HCT116 (cell line): Measurements from ENCODE around the gene ATAD1. TPM values are rescaled to one million over a fixed set of nuclear protein-coding genes. Genes with fewer than 3 reads are reported as not detected.

Source experiments
- ATAC-seq: fragments of 200-7000 bp; cut with Tn5 transposase; 2 replicates; pipeline ENCODE4 v1.9.1; 2020; ENCODE audit warnings: mild to moderate bottlenecking, moderate library complexity
- BruUV-seq: library from RNA; stranded (reverse); fragments of 400-500 nt; replicated peaks from 2 replicates; lab custom pipeline; 2021; lab: Mats Ljungman, UMichigan
- CTCF ChIA-PET: fragments of 300-600 bp; sonication (Branson Sonifier 250); formaldehyde crosslinking; loops from one replicate; lab custom pipeline; 2021; ENCODE audit warnings: antibody characterized with exemption; lab: Charles Lee
- POLR2A ChIA-PET: fragments of 300-600, 350-600 bp; sonication (Branson Sonifier 250); formaldehyde crosslinking; loops from one replicate; lab custom pipeline; 2021; ENCODE audit warnings: antibody characterized with exemption; lab: Charles Lee
- RAD21 ChIA-PET, 2 experiments: fragments of 300-600 bp; sonication (Branson Sonifier 250); formaldehyde crosslinking; loops; one replicate each; lab custom pipeline; 2023; ENCODE audit warnings: low total read pairs in 2 of 2; ENCODE audit not compliant: uncharacterized antibody in 2 of 2, unreplicated experiment in 2 of 2, low non-redundant PET in 1 of 2; lab: Charles Lee
- DNase-seq: peaks from one replicate; pipeline ENCODE4 v3.0.0-alpha.2; 2010; ENCODE audit warnings: low read depth, low spot score
- H2AFZ ChIP-seq: fragments of 200-600 bp; shearing (Covaris generic), sonication (generic); 2 replicates; pipeline ENCODE4 v1.6.1; 2017; ENCODE audit warnings: low read depth, mixed run types, mixed read lengths, antibody characterized with exemption, low read length; ENCODE audit not compliant: poor library complexity, severe bottlenecking
- H3K27ac ChIP-seq: 2 replicates; pipeline ENCODE4 v1.5.1; 2012; ENCODE audit warnings: low read depth, low read length
- H3K27me3 ChIP-seq: fragments of 200-600 bp; sonication (generic); 2 replicates; pipeline ENCODE4 v1.6.1; 2016; ENCODE audit warnings: mixed run types, low read length, mixed read lengths; ENCODE audit not compliant: insufficient read depth
- H3K36me3 ChIP-seq, 2 experiments: fragments of 200-500 bp in 1 of 2; fragments of 200-600 bp in 1 of 2; sonication (Bioruptor generic) in 1 of 2; sonication (generic) in 1 of 2; 2 replicates each; pipeline versions ENCODE4 v1.5.1 to v1.6.1; 2014 to 2016; ENCODE audit warnings: low read length in 2 of 2, inconsistent platforms in 1 of 2, mixed read lengths in 1 of 2, mixed run types in 1 of 2; ENCODE audit not compliant: insufficient read depth in 2 of 2, control insufficient read depth in 1 of 2
- H3K4me1 ChIP-seq, 2 experiments: fragments of 200-600 bp in 1 of 2; sonication (generic) in 1 of 2; 2 replicates each; pipeline versions ENCODE4 v1.5.1 to v1.6.1; 2012 to 2017; ENCODE audit warnings: low read length in 2 of 2, inconsistent platforms in 1 of 2, mild to moderate bottlenecking in 1 of 2, mixed read lengths in 1 of 2, mixed run types in 1 of 2, moderate library complexity in 1 of 2; ENCODE audit not compliant: insufficient read depth in 2 of 2, control insufficient read depth in 1 of 2
- H3K4me2 ChIP-seq: fragments of 200-600 bp; sonication (generic); 2 replicates; pipeline ENCODE4 v1.6.1; 2017; ENCODE audit warnings: mixed run types, low read length, mixed read lengths
- H3K4me3 ChIP-seq, 2 experiments: fragments of 200-600 bp in 1 of 2; sonication (generic) in 1 of 2; replicated peaks in 1 of 2; 2 replicates each; pipeline ENCODE4 v1.5.1; 2011 to 2016; ENCODE audit warnings: low read length in 2 of 2, control low read depth in 1 of 2, low read depth in 1 of 2, mild to moderate bottlenecking in 1 of 2, mixed read lengths in 1 of 2, mixed run types in 1 of 2
- H3K79me2 ChIP-seq: fragments of 200-600 bp; sonication (generic); 2 replicates; pipeline ENCODE4 v1.6.1; 2017; ENCODE audit warnings: mild to moderate bottlenecking, mixed run types, low read length, moderate library complexity, mixed read lengths; ENCODE audit not compliant: insufficient read depth
- H3K9ac ChIP-seq: fragments of 200-600 bp; sonication (generic); 2 replicates; pipeline ENCODE4 v1.6.1; 2016; ENCODE audit warnings: low read length, mixed read lengths
- H3K9me2 ChIP-seq: fragments of 200-600 bp; sonication (generic), shearing (Covaris generic); 2 replicates; pipeline ENCODE4 v1.6.1; 2017; ENCODE audit warnings: mixed run types, mild to moderate bottlenecking, moderate library complexity; ENCODE audit not compliant: insufficient read depth
- H3K9me3 ChIP-seq, 2 experiments: fragments of 200-500 bp in 1 of 2; fragments of 200-600 bp in 1 of 2; sonication (Bioruptor generic) in 1 of 2; sonication (generic) in 1 of 2; 2 replicates each; pipeline ENCODE4 v1.6.1; 2014 to 2017; ENCODE audit warnings: low read length in 2 of 2, mixed read lengths in 2 of 2, inconsistent platforms in 1 of 2, low read depth in 1 of 2, mild to moderate bottlenecking in 1 of 2, mixed run types in 1 of 2, moderate library complexity in 1 of 2; ENCODE audit not compliant: control insufficient read depth in 1 of 2, insufficient read depth in 1 of 2
- H4K20me1 ChIP-seq: fragments of 200-600 bp; sonication (generic), shearing (Covaris generic); 2 replicates; pipeline ENCODE4 v1.6.1; 2017; ENCODE audit warnings: mixed run types, mild to moderate bottlenecking, moderate library complexity; ENCODE audit not compliant: insufficient read depth
- JUND ChIP-seq: IDR thresholded peaks from 2 replicates; pipeline ENCODE4 v1.6.1; 2012
- MAX ChIP-seq: IDR thresholded peaks from 2 replicates; pipeline ENCODE4 v1.6.1; 2012
- SRF ChIP-seq: IDR thresholded peaks from 2 replicates; pipeline ENCODE4 v1.6.1; 2012; ENCODE audit warnings: low read depth
- ZFX ChIP-seq: fragments of 450-650 bp; IDR thresholded peaks from 2 replicates; pipeline ENCODE4 v1.6.1; 2017
- intact Hi-C: fragments of 100-400 bp; cut with micrococcal nuclease; formaldehyde crosslinking; loops from 2 replicates; pipeline ENCODE4 v1.10.0; 2022
- total RNA-seq: library from RNA; stranded (reverse); gene quantifications from one replicate; pipeline ENCODE4 v1.2.1, GENCODE V29; 2021; ENCODE audit not compliant: unreplicated experiment
- TF ChIP-seq, protein P1 (sequence below): IDR thresholded peaks from 2 replicates; pipeline ENCODE4 v1.6.1; 2012

The ATAD1 gene
- total RNA-seq, 1 experiment from 2014 or later, result 66.4 TPM

DNA sequence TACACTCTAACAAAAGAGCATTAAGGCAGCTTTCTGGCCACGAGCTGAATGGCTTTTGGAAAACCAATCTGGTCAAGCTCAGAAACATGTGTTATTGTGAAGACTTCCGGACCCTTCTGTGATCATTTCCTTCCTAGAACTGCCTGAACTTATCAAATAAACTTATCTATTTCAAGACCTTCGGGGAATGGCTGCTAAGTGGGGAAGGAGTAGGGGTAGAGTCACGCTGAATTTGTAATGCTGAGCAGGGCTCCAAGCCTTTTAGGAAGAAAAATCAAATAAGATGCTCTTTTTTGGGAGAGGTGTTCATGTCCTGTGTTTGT is 101.7 kb downstream of the ATAD1 start:
- intact Hi-C loops, result no loop called here
- no peak for ATAC-seq
- no TSS peak for BruUV-seq
- Histone ChIP-seq H3K4me1 (no peaks in the 10 kb centered on the region), H2AFZ (no peak overlapping the region), H4K20me1 (no peaks in the 10 kb centered on the region), H3K4me3 (no peak overlapping the region), H3K27me3 (no peaks in the 10 kb centered on the region), H3K9me2 (no peaks in the 10 kb centered on the region), H3K9me3 (no peaks in the 10 kb centered on the region), H3K9ac (no peak overlapping the region), H3K27ac (no peak overlapping the region), H3K79me2 (no peaks in the 10 kb centered on the region), H3K36me3 (no peaks in the 10 kb centered on the region), H3K4me2 (no peak overlapping the region)
- RAD21 ChIA-PET, result no interaction called here
- DNase-seq, result no peak
- POLR2A ChIA-PET, result no interaction called here
- no peak for TF ChIP-seq JUND
- TF ChIP-seq, protein P1, sequence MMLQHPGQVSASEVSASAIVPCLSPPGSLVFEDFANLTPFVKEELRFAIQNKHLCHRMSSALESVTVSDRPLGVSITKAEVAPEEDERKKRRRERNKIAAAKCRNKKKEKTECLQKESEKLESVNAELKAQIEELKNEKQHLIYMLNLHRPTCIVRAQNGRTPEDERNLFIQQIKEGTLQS, result no peak
- no peak for TF ChIP-seq ZFX
- no peak for TF ChIP-seq SRF
- CTCF ChIA-PET, result no interaction called here

GRCh38 chr10:87715552-87716347 is 102.3 kb downstream of the ATAD1 start:
- BruUV-seq, result no TSS peak
- Histone ChIP-seq H3K4me1 (no peaks in the 10 kb centered on the region), H4K20me1 (no peaks in the 10 kb centered on the region), H3K4me3 (no peak overlapping the region), H3K27ac (no peak overlapping the region), H3K9me3 (no peaks in the 10 kb centered on the region), H3K9me2 (no peaks in the 10 kb centered on the region), H3K4me2 (no peak overlapping the region), H3K27me3 (no peaks in the 10 kb centered on the region), H3K36me3 (no peaks in the 10 kb centered on the region), H3K79me2 (no peaks in the 10 kb centered on the region), H3K9ac (no peak overlapping the region), H2AFZ (no peak overlapping the region)
- ATAC-seq, result no peak
- DNase-seq, result no peak
- ChIA-PET POLR2A (no interaction called here), RAD21 (no interaction called here), CTCF (no interaction called here)
- intact Hi-C loops, result no loop called here
- no peak for TF ChIP-seq MAX
